Neural cell (in vitro differentiated cells): ENCODE data around the gene ALK. TPM values are rescaled to one million over a fixed set of nuclear protein-coding genes. Genes with fewer than 3 reads are reported as not detected.

Source experiments
- H2AFZ ChIP-seq: fragments of 200-600, 300-800 bp; sonication (generic), shearing (Covaris generic); 2 replicates; pipeline ENCODE4 v1.6.0; 2014; ENCODE audit warnings: low read depth, mild to moderate bottlenecking, antibody characterized with exemption, low read length, moderate library complexity
- H3F3A ChIP-seq: fragments of 200-600 bp; shearing (Covaris generic); 2 replicates; pipeline ENCODE4 v1.6.1; 2016; ENCODE audit warnings: mild to moderate bottlenecking, moderate library complexity, mixed read lengths, antibody characterized with exemption, low read length; ENCODE audit not compliant: insufficient read depth, poor library complexity, severe bottlenecking
- H3K27ac ChIP-seq: fragments of 200-600, 300-800 bp; sonication (generic), shearing (Covaris generic); 2 replicates; pipeline ENCODE4 v1.5.1; 2014; ENCODE audit warnings: mild to moderate bottlenecking, low read length, moderate library complexity
- H3K27me3 ChIP-seq: fragments of 300-800, 200-600 bp; sonication (generic), shearing (Covaris generic); 2 replicates; pipeline ENCODE4 v1.6.0; 2014; ENCODE audit warnings: mild to moderate bottlenecking, low read depth, low read length, moderate library complexity; ENCODE audit not compliant: insufficient read depth
- H3K36me3 ChIP-seq: fragments of 300-800, 200-600 bp; sonication (generic), shearing (Covaris generic); 2 replicates; pipeline ENCODE4 v1.5.1; 2014; ENCODE audit warnings: mild to moderate bottlenecking, antibody characterized with exemption, low read length, moderate library complexity; ENCODE audit not compliant: insufficient read depth
- H3K4me2 ChIP-seq: fragments of 300-800, 200-600 bp; sonication (generic), shearing (Covaris generic); 2 replicates; pipeline ENCODE4 v1.6.0; 2014; ENCODE audit warnings: mild to moderate bottlenecking, low read length
- H3K4me3 ChIP-seq: fragments of 300-800, 200-600 bp; sonication (generic), shearing (Covaris generic); 2 replicates; pipeline ENCODE4 v1.5.1; 2014; ENCODE audit warnings: mild to moderate bottlenecking, low read length, moderate library complexity
- H3K79me2 ChIP-seq: fragments of 200-600 bp; shearing (Covaris generic); replicated peaks from 2 replicates; pipeline ENCODE4 v1.6.0; 2014; ENCODE audit warnings: mild to moderate bottlenecking, low read length, moderate library complexity; ENCODE audit not compliant: insufficient read depth
- H3K9ac ChIP-seq: fragments of 300-800, 200-600 bp; sonication (generic), shearing (Covaris generic); 2 replicates; pipeline ENCODE4 v1.6.1; 2016; ENCODE audit warnings: mild to moderate bottlenecking, low read length, mixed read lengths
- H3K9me2 ChIP-seq: fragments of 200-600 bp; shearing (Covaris generic); 2 replicates; pipeline ENCODE4 v1.6.1; 2016; ENCODE audit warnings: mild to moderate bottlenecking, low read length, mixed read lengths; ENCODE audit not compliant: insufficient read depth
- H3K9me3 ChIP-seq: fragments of 200-600, 300-800 bp; sonication (generic), shearing (Covaris generic); 2 replicates; pipeline ENCODE4 v1.6.1; 2016; ENCODE audit warnings: mild to moderate bottlenecking, mixed run types, low read length, moderate library complexity, mixed read lengths
- H4K20me1 ChIP-seq: fragments of 200-600 bp; shearing (Covaris generic); 2 replicates; pipeline ENCODE4 v1.6.1; 2016; ENCODE audit warnings: mild to moderate bottlenecking, mixed run types; ENCODE audit not compliant: insufficient read depth
- CTCF ChIP-seq: fragments of 450-650 bp; IDR thresholded peaks from 2 replicates; pipeline ENCODE4 v1.5.1; 2014; ENCODE audit warnings: antibody characterized with exemption, mild to moderate bottlenecking, moderate library complexity; ENCODE audit not compliant: poor library complexity, severe bottlenecking
- EP300 ChIP-seq: fragments of 450-650 bp; conservative IDR thresholded peaks from 2 replicates; pipeline ENCODE4 v1.6.1; 2014; ENCODE audit warnings: antibody characterized with exemption, mild to moderate bottlenecking, moderate library complexity; ENCODE audit not compliant: poor library complexity, severe bottlenecking
- EZH2 ChIP-seq: fragments of 200-600, 300-800 bp; shearing (Covaris generic), sonication (generic); IDR thresholded peaks from 2 replicates; pipeline ENCODE4 v1.6.1; 2014; ENCODE audit warnings: antibody characterized with exemption, low read length, borderline replicate concordance, mild to moderate bottlenecking; ENCODE audit not compliant: insufficient read depth, poor library complexity, severe bottlenecking
- MXI1 ChIP-seq: fragments of 450-650 bp; conservative IDR thresholded peaks from 2 replicates; pipeline ENCODE4 v1.6.1; 2014; ENCODE audit warnings: antibody characterized with exemption, mild to moderate bottlenecking; ENCODE audit not compliant: poor library complexity, severe bottlenecking
- POLR2AphosphoS5 ChIP-seq: IDR thresholded peaks from 2 replicates; pipeline ENCODE4 v1.6.1; 2012
- RAD21 ChIP-seq: fragments of 450-650 bp; conservative IDR thresholded peaks from 2 replicates; pipeline ENCODE4 v1.6.1; 2014; ENCODE audit warnings: antibody characterized with exemption, mild to moderate bottlenecking, moderate library complexity
- REST ChIP-seq: IDR thresholded peaks from 2 replicates; pipeline ENCODE4 v1.6.1; 2012; ENCODE audit warnings: borderline replicate concordance
- SMC3 ChIP-seq: fragments of 450-650 bp; conservative IDR thresholded peaks from 2 replicates; pipeline ENCODE4 v1.6.1; 2014; ENCODE audit warnings: antibody characterized with exemption, mild to moderate bottlenecking, moderate library complexity; ENCODE audit not compliant: poor library complexity
- TAF1 ChIP-seq: IDR thresholded peaks from 2 replicates; pipeline ENCODE4 v1.6.1; 2012; ENCODE audit warnings: low read depth
- polyA plus RNA-seq: library from polyadenylated mRNA; depleted of rRNA; stranded (reverse); fragments of >200 nt; gene quantifications from 2 replicates; pipeline ENCODE4 v1.2.3, GENCODE V29; 2014

ALK gene
- polyA plus RNA-seq, 1 donor from 2014 or later: 7.1 TPM

- TF ChIP-seq SMC3 (no peak), CTCF (no peak), POLR2AphosphoS5 (no peak), TAF1 (no peak), RAD21 (no peak), EP300 (no peak), MXI1 (no peak), EZH2 (no peak), REST (no peak)
- no peaks in the 10 kb centered on the region for H4K20me1 ChIP-seq
- no peak overlapping the region for H3K4me2 ChIP-seq
- H3K4me3 ChIP-seq: no peak overlapping the region
- no peaks in the 10 kb centered on the region for H3K27me3 ChIP-seq
- H3K79me2 ChIP-seq: no peaks in the 10 kb centered on the region
- no peaks in the 10 kb centered on the region for H3K9me3 ChIP-seq
- no peak overlapping the region for H3K9ac ChIP-seq
- H3K36me3 ChIP-seq: no peaks in the 10 kb centered on the region
- H3F3A ChIP-seq: no peaks in the 10 kb centered on the region
- H2AFZ ChIP-seq: no peak overlapping the region
- H3K27ac ChIP-seq: no peak overlapping the region
- H3K9me2 ChIP-seq: no peaks in the 10 kb centered on the region
These were observed 766.8 kb downstream of the ALK start for GRCh38 chr2:29154610-29155009.

DNA sequence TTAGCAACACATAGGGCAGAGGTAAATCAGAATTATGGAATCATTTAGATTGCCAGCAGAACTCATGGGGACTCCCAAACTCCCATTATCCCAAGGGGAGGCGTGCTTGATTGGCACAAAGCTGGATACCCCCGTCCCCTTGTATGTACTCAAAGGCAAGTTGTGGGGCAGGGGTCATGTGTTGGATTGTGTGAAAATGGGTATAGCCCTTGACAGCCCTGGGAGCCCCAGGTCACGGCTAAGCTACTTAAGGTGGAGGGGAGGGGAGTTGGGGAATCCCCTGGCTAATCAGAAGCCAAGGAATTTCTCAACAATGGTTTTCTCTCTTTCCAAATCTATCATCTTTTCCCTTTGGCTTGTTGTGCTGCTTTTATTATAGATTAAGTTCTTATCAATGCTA is 773.4 kb downstream of the ALK start:
- H3K36me3 ChIP-seq: no peaks in the 10 kb centered on the region
- no peaks in the 10 kb centered on the region for H3F3A ChIP-seq
- H2AFZ ChIP-seq: no peak overlapping the region
- no peak overlapping the region for H3K9ac ChIP-seq
- no peaks in the 10 kb centered on the region for H3K27me3 ChIP-seq
- no peaks in the 10 kb centered on the region for H3K9me2 ChIP-seq
- no peaks in the 10 kb centered on the region for H3K9me3 ChIP-seq
- H3K27ac ChIP-seq: no peak overlapping the region
- H3K4me2 ChIP-seq: no peak overlapping the region
- H3K4me3 ChIP-seq: no peak overlapping the region
- TF ChIP-seq SMC3 (no peak), MXI1 (no peak), CTCF (no peak), REST (no peak), POLR2AphosphoS5 (no peak), RAD21 (no peak)
- no peaks in the 10 kb centered on the region for H4K20me1 ChIP-seq
- no peaks in the 10 kb centered on the region for H3K79me2 ChIP-seq
